Transverse colon (tissue), 4 donors: ENCODE results near the gene COL11A2. TPM values are rescaled to one million over a fixed set of nuclear protein-coding genes. Genes with fewer than 3 reads are reported as not detected.

Source experiments
- DNase-seq: peaks from one replicate; pipeline ENCODE4 v3.0.0-alpha.2; 2019
- H3K27ac ChIP-seq, 4 donors: fragments of 200-600 bp; sonication (generic); 2 replicates each; pipeline ENCODE4 v1.5.1; 2016 to 2018; ENCODE audit warnings: inconsistent platforms in 4 of 4
- H3K27me3 ChIP-seq: fragments of 200-600 bp; sonication (generic); 2 replicates; pipeline ENCODE4 v1.5.1; 2017; ENCODE audit warnings: inconsistent platforms
- H3K36me3 ChIP-seq, 4 donors: fragments of 200-600 bp; sonication (generic); 2 replicates each; pipeline ENCODE4 v1.5.1; 2017 to 2019; ENCODE audit warnings: inconsistent platforms in 4 of 4
- H3K4me1 ChIP-seq, 4 donors: fragments of 200-600 bp; sonication (generic); 2 replicates each; pipeline ENCODE4 v1.5.1; 2017 to 2020; ENCODE audit warnings: inconsistent platforms in 4 of 4
- H3K4me3 ChIP-seq, 4 donors: fragments of 200-600 bp; sonication (generic); 1 replicate in 1 of 4; 2 replicates in 3 of 4; pipeline versions ENCODE4 v1.5.1 to v1.6.1; 2017 to 2019; ENCODE audit warnings: inconsistent platforms in 4 of 4
- H3K9me3 ChIP-seq, 2 donors: fragments of 200-600 bp; sonication (generic); 2 replicates each; pipeline ENCODE4 v1.5.1; 2017 to 2019; ENCODE audit warnings: inconsistent platforms in 2 of 2
- CTCF ChIP-seq, 5 experiments: fragments of 200-600 bp in 3 of 5; fragments of 450-650 bp in 2 of 5; sonication (generic) in 3 of 5; IDR thresholded peaks; 1 replicate in 2 of 5; 2 replicates in 3 of 5; pipeline ENCODE4 v1.5.1; 2016 to 2017; ENCODE audit warnings: antibody characterized with exemption in 5 of 5, inconsistent platforms in 3 of 5, mild to moderate bottlenecking in 2 of 5, moderate library complexity in 1 of 5
- EP300 ChIP-seq: sonication (generic); formaldehyde crosslinking; IDR thresholded peaks from one replicate; pipeline ENCODE4 v1.6.1; 2017; ENCODE audit warnings: antibody characterized with exemption, low read depth
- POLR2A ChIP-seq: fragments of 450-650 bp; IDR thresholded peaks from one replicate; pipeline ENCODE4 v1.6.1; 2016; ENCODE audit warnings: antibody characterized with exemption, mild to moderate bottlenecking, moderate library complexity
- POLR2AphosphoS5 ChIP-seq, 3 donors: sonication (generic); formaldehyde crosslinking; IDR thresholded peaks; one replicate each; pipeline ENCODE4 v1.6.1; 2016; ENCODE audit warnings: antibody characterized with exemption in 3 of 3
- WGBS, 2 donors: methylation state at CpG; one replicate each; pipeline ENCODE4 v1.1.5; 2018; ENCODE audit warnings: low coverage in 1 of 2; 5-methylcytosine and 5-hydroxymethylcytosine counted together
- in situ Hi-C, 4 donors: fragments of 200-750 bp; cut with MboI; loops; one replicate each; pipeline versions ENCODE4 v1.15.0 to v1.15.1; 2017; ENCODE audit warnings: low sequenced_read_pairs in 3 of 4, low pct_ligation_motif_present in 1 of 4, low pct_unique_long_range_greater_than_20kb in 1 of 4
- intact Hi-C: fragments of 100-400 bp; cut with DNase I; formaldehyde crosslinking; loops from one replicate; pipeline ENCODE4 v1.15.1; 2023; ENCODE audit warnings: low total_unique reads
- total RNA-seq, 4 donors: library from RNA; depleted of rRNA; stranded (reverse); fragments of >200 nt; gene quantifications; one replicate each; pipeline ENCODE4 v1.1.0, GENCODE V29; 2016

Gene COL11A2
- total RNA-seq, 4 donors from 2014 or later = 0.14 to 0.79 (median 0.75) TPM; not detected in 1

GRCh38 chr6:33208091-33208967 lies 16.1 kb upstream of the COL11A2 start, which contains the start of gene RING1:
Gene RING1, plus strand, starts transcription at chr6:33208500. Its CDS starts 323 bp downstream, at chr6:33208823.
- TF ChIP-seq POLR2AphosphoS5 (IDR thresholded peaks at IDR 0.05) (peak; percentile 99 to 100 (median 99)), EP300 (peak; percentile 9), POLR2A (peak; percentile 97), CTCF (IDR thresholded peaks at IDR 0.05) (no peak)
- Histone ChIP-seq H3K36me3 (peaks cover 0 to 12% (median under 1%) of the 10 kb centered on the region in 4 donors), H3K4me3 (peak within 1 kb of the TSS; percentile 79 to 94 (median 85)), H3K9me3 (no peaks in the 10 kb centered on the region), H3K4me1 (peaks cover 13 to 46% (median 31%) of the 10 kb centered on the region in 4 donors), H3K27ac (peak within 1 kb of the TSS; percentile 92 to 98 (median 94)), H3K27me3 (peaks cover 9% of the 10 kb centered on the region)
- DNase-seq = peak; percentile 91
- intact Hi-C loops = no loop called here
- WGBS, 2 donors = 0 to 1% methylated on average over 2 to 44 of the region's 86 CpGs
- in situ Hi-C loops = no loop called here

GRCh38 chr6:33207552-33208090 lies 15.4 kb upstream of the COL11A2 start:
- Histone ChIP-seq H3K27ac (peak overlapping the region; percentile 92 to 98 (median 94)), H3K4me3 (peak overlapping the region; percentile 79 to 94 (median 85)), H3K4me1 (peaks cover 9 to 45% (median 30%) of the 10 kb centered on the region in 4 donors), H3K27me3 (peaks cover 2% of the 10 kb centered on the region), H3K9me3 (no peaks in the 10 kb centered on the region), H3K36me3 (peaks cover 0 to 17% (median 1%) of the 10 kb centered on the region in 4 donors)
- peak; percentile 65 for DNase-seq
- intact Hi-C loops = no loop called here
- in situ Hi-C loops = no loop called here
- WGBS, 2 donors = 0 to 1% methylated on average over 2 to 29 of the region's 29 CpGs
- TF ChIP-seq POLR2A = no peak
- no peak for TF ChIP-seq EP300
- no peak for TF ChIP-seq POLR2AphosphoS5 (IDR thresholded peaks at IDR 0.05)
- no peak for TF ChIP-seq CTCF (IDR thresholded peaks at IDR 0.05)

- TF ChIP-seq EP300 = no peak
- no peak for TF ChIP-seq POLR2A
- no peak for TF ChIP-seq POLR2AphosphoS5 (IDR thresholded peaks at IDR 0.05)
- TF ChIP-seq CTCF (IDR thresholded peaks at IDR 0.05) = no peak
- Histone ChIP-seq H3K4me1 (peaks cover 14 to 48% (median 35%) of the 10 kb centered on the region in 4 donors), H3K27ac (peak overlapping the region; percentile 92 to 98 (median 94)), H3K36me3 (peaks cover 0 to 17% (median 1%) of the 10 kb centered on the region in 4 donors), H3K4me3 (peak overlapping the region in 3 of 4 donors; percentile 82 to 94 (median 88)), H3K9me3 (no peaks in the 10 kb centered on the region), H3K27me3 (no peaks in the 10 kb centered on the region)
- in situ Hi-C loops (no loop called here), intact Hi-C loops (no loop called here)
- no peak for DNase-seq
- WGBS, 2 donors = 25 to 38% methylated on average over 8 to 20 of the region's 20 CpGs
Observed at GRCh38 chr6:33206864-33207551, 14.7 kb upstream of the COL11A2 start.
